NCI-H1092 (cell line): ENCODE data around the gene ADAM11.
A peak's percentile ranks its signal among the peaks of the same experiment; 100 is the strongest.
"Not testable (repeated sequence)": the region's sequence is repeated elsewhere in the genome, so short reads cannot be mapped to it uniquely, and the experiment has no call there.

Source experiments
- DNase-seq: peaks from one replicate; lab custom pipeline; 2025; lab: John Stamatoyannopoulos, UW

ADAM11 gene

GRCh38 chr17:44795928-44796327 is 37.1 kb downstream of the ADAM11 start:
- DNase-seq: no peak

- DNase-seq: no peak
Observed at GRCh38 chr17:44796731-44797130, 37.9 kb downstream of the ADAM11 start.

GRCh38 chr17:44797802-44798201 is 39.0 kb downstream of the ADAM11 start:
- DNase-seq: no peak

- no peak for DNase-seq
Observed at GRCh38 chr17:44798356-44798755, 39.6 kb downstream of the ADAM11 start.

- DNase-seq: no peak
Observed at GRCh38 chr17:44801880-44802279, 43.1 kb downstream of the ADAM11 start.

GRCh38 chr17:44804302-44805089 is 45.7 kb downstream of the ADAM11 start:
- no peak for DNase-seq

GRCh38 chr17:44807093-44807816 is 48.5 kb downstream of the ADAM11 start:
- DNase-seq: no peak

GRCh38 chr17:44807817-44808155 is 49.0 kb downstream of the ADAM11 start:
- DNase-seq: no peak

GRCh38 chr17:44808156-44808555 is 49.4 kb downstream of the ADAM11 start:
- DNase-seq: no peak

- not testable (repeated sequence) for DNase-seq
Observed at GRCh38 chr17:44808656-44809388, 50.0 kb downstream of the ADAM11 start.

- no peak for DNase-seq
Observed at GRCh38 chr17:44812263-44812662, 53.5 kb downstream of the ADAM11 start.

GRCh38 chr17:44818508-44818907 is 59.7 kb downstream of the ADAM11 start:
- not testable (repeated sequence) for DNase-seq

GRCh38 chr17:44820631-44821212 is 61.9 kb downstream of the ADAM11 start:
- DNase-seq: peak; percentile 79

- DNase-seq: not testable (repeated sequence)
Observed at GRCh38 chr17:44825236-44825635, 66.4 kb downstream of the ADAM11 start.

GRCh38 chr17:44826123-44826790 is 67.5 kb downstream of the ADAM11 start:
- no peak for DNase-seq

GRCh38 chr17:44827863-44828262 is 69.1 kb downstream of the ADAM11 start:
- no peak for DNase-seq

GRCh38 chr17:44828919-44829522 is 70.2 kb downstream of the ADAM11 start:
- DNase-seq: no peak

GRCh38 chr17:44829523-44830358 is 71.0 kb downstream of the ADAM11 start, which contains the start of gene GJC1:
TSS of gene GJC1 (minus strand) at chr17:44830287. CDS start at chr17:44805817, 24,470 bp downstream.
- no peak for DNase-seq

GRCh38 chr17:44830359-44831288 is 71.8 kb downstream of the ADAM11 start:
- DNase-seq: no peak
